Measurements from ENCODE around the gene PRKAG2. TPM values are rescaled to one million over a fixed set of nuclear protein-coding genes. Genes with fewer than 3 reads are reported as not detected.

PRKAG2 gene
- total and polyA plus RNA-seq, 2 of the 13 experiments (the other 11 are each of a cell fraction or from before 2014, with no cell fraction given): 0.90 to 1.3 TPM

GRCh38 chr7:151549083-151549482, 327.8 kb downstream of the PRKAG2 start:
- intact Hi-C loops (cut with micrococcal nuclease; ENCODE audit: unreplicated experiment): no loop called here
- in situ Hi-C loops (cut with HindIII; ENCODE audit: extremely low pct_ligation_motif_present, low pct_unique_long_range_greater_than_20kb): no loop called here
- Histone ChIP-seq H3K36me3 (replicated peaks in 1 of 2; ENCODE audit: control insufficient read depth in 1 of 2, insufficient read depth in 2 of 2, low read length in 2 of 2) (no peaks in the 10 kb centered on the region), H4K20me1 (ENCODE audit: insufficient read depth, low read length) (no peaks in the 10 kb centered on the region), H3K9ac (ENCODE audit: insufficient read depth, low read depth, low read length) (no peak overlapping the region), H3K4me2 (ENCODE audit: low read depth, low read length) (no peak overlapping the region), H3K27me3 (ENCODE audit: control insufficient read depth in 1 of 2, insufficient read depth in 2 of 2, low read length in 2 of 2) (peaks cover 2 to 22% of the 10 kb centered on the region in 2 experiments; a peak in 3 of 5 replicates), H3K79me2 (ENCODE audit: insufficient read depth, low read length) (no peaks in the 10 kb centered on the region), H3K4me3 (replicated peaks in 1 of 3; ENCODE audit: insufficient read depth in 1 of 3, low read depth in 2 of 3, low read length in 3 of 3) (no peak overlapping the region), H3K4me1 (ENCODE audit: insufficient read depth, low read length) (peaks cover 12% of the 10 kb centered on the region), H2AFZ (ENCODE audit: low read length) (no peak overlapping the region), H3K27ac (ENCODE audit: extremely low read length, insufficient read depth, low read length) (no peak overlapping the region), H3K9me3 (ENCODE audit: low read length) (no peaks in the 10 kb centered on the region)
- TF ChIP-seq RELA (CRISPR knock-in tag; IDR thresholded peaks at IDR 0.05) (no peak), MNT (IDR thresholded peaks at IDR 0.05) (peak; percentile 55), NR2F6 (IDR thresholded peaks at IDR 0.05) (no peak), NR2F6 (CRISPR knock-in tag; IDR thresholded peaks at IDR 0.05) (no peak)
- CTCF ChIA-PET (ENCODE audit: low intra/inter-chr PET ratio, low total read pairs): interaction anchor here (0.8 kb wide), 1 partner anchor 187 kb away, joined by 3 read pairs; no protein-coding TSS in a partner anchor
- no peak for ATAC-seq
- BruUV-seq (replicated peaks): no TSS peak
- POLR2A ChIA-PET: no interaction called here
- DNase-seq (ENCODE audit: low spot score): no peak
- FAIRE-seq: no peak
- 64% methylated on average over 7 of the region's 7 CpGs for WGBS (ENCODE audit: low lambda C conversion rate)

GRCh38 chr7:151544183-151544582, 332.7 kb downstream of the PRKAG2 start:
- no peak overlapping the region for H3K4me3 ChIP-seq (replicated peaks in 1 of 3; ENCODE audit: insufficient read depth in 1 of 3, low read depth in 2 of 3, low read length in 3 of 3)
- no peaks in the 10 kb centered on the region for H3K4me1 ChIP-seq (ENCODE audit: insufficient read depth, low read length)
- FAIRE-seq: no peak
- H4K20me1 ChIP-seq (ENCODE audit: insufficient read depth, low read length): no peaks in the 10 kb centered on the region
- no peaks in the 10 kb centered on the region for H3K9me3 ChIP-seq (ENCODE audit: low read length)
- no peak overlapping the region for H3K9ac ChIP-seq (ENCODE audit: insufficient read depth, low read depth, low read length)
- DNase-seq (ENCODE audit: low spot score): no peak
- intact Hi-C loops (cut with micrococcal nuclease; ENCODE audit: unreplicated experiment): no loop called here
- no peak overlapping the region for H2AFZ ChIP-seq (ENCODE audit: low read length)
- H3K27ac ChIP-seq (ENCODE audit: extremely low read length, insufficient read depth, low read length): no peak overlapping the region
- CTCF ChIA-PET (ENCODE audit: low intra/inter-chr PET ratio, low total read pairs): no interaction called here
- in situ Hi-C loops (cut with HindIII; ENCODE audit: extremely low pct_ligation_motif_present, low pct_unique_long_range_greater_than_20kb): no loop called here
- H3K27me3 ChIP-seq (ENCODE audit: control insufficient read depth in 1 of 2, insufficient read depth in 2 of 2, low read length in 2 of 2): peaks cover 4 to 32% of the 10 kb centered on the region in 2 experiments; a peak in 4 of 5 replicates
- POLR2A ChIA-PET: no interaction called here
- no peak for ATAC-seq
- no peak overlapping the region for H3K4me2 ChIP-seq (ENCODE audit: low read depth, low read length)
- no peaks in the 10 kb centered on the region for H3K36me3 ChIP-seq (replicated peaks in 1 of 2; ENCODE audit: control insufficient read depth in 1 of 2, insufficient read depth in 2 of 2, low read length in 2 of 2)
- BruUV-seq (replicated peaks): no TSS peak
- H3K79me2 ChIP-seq (ENCODE audit: insufficient read depth, low read length): no peaks in the 10 kb centered on the region
- TF ChIP-seq ZFP36L1 (CRISPR knock-in tag; IDR thresholded peaks at IDR 0.05) (no peak), MAFK (conservative IDR thresholded peaks at IDR 0.05 in 1 of 2, IDR thresholded peaks at IDR 0.05 in 1 of 2; ENCODE audit: low read length in 2 of 2) (peak in 1 of 2 experiments; percentile 38; a peak in 3 of 4 replicates), ZNF281 (CRISPR knock-in tag; IDR thresholded peaks at IDR 0.05; ENCODE audit: borderline replicate concordance) (no peak), FOXC1 (CRISPR knock-in tag; IDR thresholded peaks at IDR 0.05; ENCODE audit: borderline replicate concordance) (no peak), ZNF280B (CRISPR knock-in tag; IDR thresholded peaks at IDR 0.05; ENCODE audit: borderline replicate concordance) (no peak), CTCF (CRISPR knock-in tag; IDR thresholded peaks at IDR 0.05) (no peak), ZMYM3 (CRISPR knock-in tag; IDR thresholded peaks at IDR 0.05) (no peak)
